ENCODE results near the gene PRKAR1B. TPM values are rescaled to one million over a fixed set of nuclear protein-coding genes. Genes with fewer than 3 reads are reported as not detected.

The PRKAR1B gene
- total RNA-seq, 1 experiment from 2014 or later: 43.3 TPM

DNA sequence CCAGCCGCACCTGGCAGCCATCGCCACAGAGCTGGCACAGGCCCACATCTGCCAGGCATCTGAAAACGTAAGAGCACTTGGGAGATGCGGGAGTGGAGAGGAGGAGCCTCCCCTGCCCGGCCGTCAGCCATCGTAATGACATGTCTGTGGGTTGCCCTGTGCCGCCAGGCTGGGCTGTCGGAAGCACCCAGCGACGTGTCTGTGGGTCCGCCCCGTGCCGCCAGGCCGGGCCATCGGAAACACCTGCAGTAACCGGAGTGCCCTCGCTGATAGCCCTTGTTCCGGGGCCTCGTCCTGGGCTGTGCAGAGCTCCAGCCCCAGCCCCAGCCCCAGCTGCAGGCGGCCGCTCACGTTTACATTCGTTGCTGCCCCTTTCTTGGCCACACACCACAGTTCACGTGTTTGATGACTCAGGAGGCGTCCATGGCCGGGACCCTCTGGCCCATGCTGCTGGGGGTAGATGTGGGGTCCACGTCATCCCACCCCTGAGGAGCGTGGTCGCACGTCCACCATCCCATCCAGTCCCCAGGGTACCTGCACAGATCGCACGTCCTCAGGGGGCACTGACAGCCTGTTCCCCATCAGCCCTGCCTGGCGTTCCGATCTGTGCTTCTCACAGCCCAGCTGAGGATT, 30.0 kb upstream of the PRKAR1B start:
- Mint-ChIP-seq H3K27me3 (ENCODE audit: low read depth) (no peaks in the 10 kb centered on the region), H3K9me3 (no peaks in the 10 kb centered on the region), H3K36me3 (ENCODE audit: insufficient read depth in 1 of 3, low read depth in 3 of 3) (peaks cover 44 to 78% (median 76%) of the 10 kb centered on the region in 3 experiments), H3K4me3 (no peak overlapping the region), H3K27ac (no peak overlapping the region), H3K4me1 (no peaks in the 10 kb centered on the region)
- no peak overlapping the region for H2AK5ac ChIP-seq (ENCODE audit: insufficient read length, low read length)
- H2BK20ac ChIP-seq (ENCODE audit: low read depth, low read length, poor library complexity, severe bottlenecking): no peak overlapping the region
- H3K4me2 ChIP-seq (ENCODE audit: insufficient read depth, insufficient read length, low read length): no peak overlapping the region
- no peaks in the 10 kb centered on the region for H3K27me3 ChIP-seq (ENCODE audit: insufficient read depth, low read length)
- H2BK120ac ChIP-seq (ENCODE audit: low read depth, low read length, poor library complexity, severe bottlenecking): no peak overlapping the region
- H4K5ac ChIP-seq (ENCODE audit: insufficient read length, low read depth, low read length): no peak overlapping the region
- H4K20me1 ChIP-seq (ENCODE audit: control insufficient read depth, insufficient read depth, insufficient read length): no peaks in the 10 kb centered on the region
- H3K9ac ChIP-seq (ENCODE audit: extremely low read depth, insufficient read length, low read length): no peak overlapping the region
- H3K79me2 ChIP-seq (ENCODE audit: insufficient read depth, low read length): no peaks in the 10 kb centered on the region
- H3K14ac ChIP-seq (ENCODE audit: insufficient read depth, low read length): no peak overlapping the region
- no peak overlapping the region for H3K27ac ChIP-seq (ENCODE audit: insufficient read length, low read depth, low read length)
- H4K8ac ChIP-seq (replicated peaks; ENCODE audit: insufficient read length, low read depth, low read length): no peak overlapping the region
- no peak overlapping the region for H2AFZ ChIP-seq (ENCODE audit: low read length)
- no peak overlapping the region for H2BK5ac ChIP-seq (ENCODE audit: insufficient read length, low read length)
- H2BK15ac ChIP-seq (ENCODE audit: low read depth, low read length): no peak overlapping the region
- no peaks in the 10 kb centered on the region for H3K23me2 ChIP-seq (ENCODE audit: insufficient read length, low read depth, low read length, poor library complexity, severe bottlenecking)
- H3K4ac ChIP-seq (ENCODE audit: low read depth, low read length): no peak overlapping the region
- no peak overlapping the region for H3T11ph ChIP-seq (ENCODE audit: low read length)
- H3K4me1 ChIP-seq (ENCODE audit: insufficient read depth, low read length): no peaks in the 10 kb centered on the region
- no peaks in the 10 kb centered on the region for H3K9me3 ChIP-seq (ENCODE audit: control insufficient read depth, low read depth, low read length)
- DNase-seq: no peak
- TF ChIP-seq, protein P1, sequence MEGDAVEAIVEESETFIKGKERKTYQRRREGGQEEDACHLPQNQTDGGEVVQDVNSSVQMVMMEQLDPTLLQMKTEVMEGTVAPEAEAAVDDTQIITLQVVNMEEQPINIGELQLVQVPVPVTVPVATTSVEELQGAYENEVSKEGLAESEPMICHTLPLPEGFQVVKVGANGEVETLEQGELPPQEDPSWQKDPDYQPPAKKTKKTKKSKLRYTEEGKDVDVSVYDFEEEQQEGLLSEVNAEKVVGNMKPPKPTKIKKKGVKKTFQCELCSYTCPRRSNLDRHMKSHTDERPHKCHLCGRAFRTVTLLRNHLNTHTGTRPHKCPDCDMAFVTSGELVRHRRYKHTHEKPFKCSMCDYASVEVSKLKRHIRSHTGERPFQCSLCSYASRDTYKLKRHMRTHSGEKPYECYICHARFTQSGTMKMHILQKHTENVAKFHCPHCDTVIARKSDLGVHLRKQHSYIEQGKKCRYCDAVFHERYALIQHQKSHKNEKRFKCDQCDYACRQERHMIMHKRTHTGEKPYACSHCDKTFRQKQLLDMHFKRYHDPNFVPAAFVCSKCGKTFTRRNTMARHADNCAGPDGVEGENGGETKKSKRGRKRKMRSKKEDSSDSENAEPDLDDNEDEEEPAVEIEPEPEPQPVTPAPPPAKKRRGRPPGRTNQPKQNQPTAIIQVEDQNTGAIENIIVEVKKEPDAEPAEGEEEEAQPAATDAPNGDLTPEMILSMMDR (conservative IDR thresholded peaks at IDR 0.05): no peak
- H4K91ac ChIP-seq (ENCODE audit: insufficient read length, low read depth, low read length): no peak overlapping the region
- WGBS (ENCODE audit: extremely low coverage, insufficient read length, low lambda C conversion rate): no CpG with 5 or more reads among the region's 35 CpGs
- H3K79me1 ChIP-seq (ENCODE audit: insufficient read depth, low read depth, low read length, poor library complexity, severe bottlenecking): no peaks in the 10 kb centered on the region
- H3K56ac ChIP-seq (ENCODE audit: insufficient read length, low read depth, low read length): no peak overlapping the region
- H2BK12ac ChIP-seq (ENCODE audit: insufficient read length, low read depth, low read length): no peak overlapping the region
- H3K23ac ChIP-seq (ENCODE audit: insufficient read length, low read depth, low read length): no peak overlapping the region
- H3K18ac ChIP-seq (ENCODE audit: insufficient read length, low read depth, low read length): no peak overlapping the region
